GM23338 (cell line): ENCODE results near the gene POU2F3.

ENCODE experiments used
- CREB1 ChIP-seq: fragments of 250-450 bp; sonication (Bioruptor Pico); IDR thresholded peaks from 2 replicates; pipeline ENCODE4 v1.5.0; 2020; ENCODE audit warnings: low read depth, mild to moderate bottlenecking, moderate library complexity
- EZH2 ChIP-seq: fragments of 200-600 bp; sonication (generic); IDR thresholded peaks from one replicate; pipeline ENCODE4 v1.8.0; 2017; ENCODE audit warnings: antibody characterized with exemption, mild to moderate bottlenecking, low read depth; ENCODE audit not compliant: unreplicated experiment
- EZH2phosphoT487 ChIP-seq: fragments of 200-600 bp; sonication (generic); IDR thresholded peaks from one replicate; pipeline ENCODE4 v1.8.1; 2018; ENCODE audit warnings: antibody characterized with exemption; ENCODE audit not compliant: unreplicated experiment
- JUNB ChIP-seq: IDR thresholded peaks from one replicate; pipeline ENCODE4 v1.6.1; 2016; ENCODE audit warnings: antibody characterized with exemption; ENCODE audit not compliant: unreplicated experiment
- POLR2AphosphoS5 ChIP-seq: IDR thresholded peaks from 2 replicates; pipeline ENCODE4 v1.6.1; 2016; ENCODE audit warnings: antibody characterized with exemption, low read depth
- ZNF331 ChIP-seq: fragments of 250-450 bp; sonication (Bioruptor Pico); IDR thresholded peaks from 2 replicates; pipeline ENCODE4 v1.5.0; 2020; ENCODE audit warnings: low read depth, mild to moderate bottlenecking, moderate library complexity
- TF ChIP-seq, protein P1 (sequence below), 2 experiments: fragments of 200-600 bp in 1 of 2; sonication (generic) in 1 of 2; conservative IDR thresholded peaks; 2 replicates each; pipeline versions ENCODE4 v1.5.1 to v1.6.1; 2016 to 2017; ENCODE audit warnings: antibody characterized with exemption in 2 of 2, low read depth in 2 of 2, mild to moderate bottlenecking in 2 of 2, moderate library complexity in 1 of 2
- TF ChIP-seq, protein P2 (sequence below): fragments of 250-450 bp; sonication (Bioruptor Pico); IDR thresholded peaks from 2 replicates; pipeline ENCODE4 v1.5.0; 2020; ENCODE audit warnings: mild to moderate bottlenecking, moderate library complexity
- TF ChIP-seq, protein P3 (sequence below): IDR thresholded peaks from one replicate; pipeline ENCODE4 v1.6.1; 2018; ENCODE audit warnings: antibody characterized with exemption; ENCODE audit not compliant: unreplicated experiment

DNA sequence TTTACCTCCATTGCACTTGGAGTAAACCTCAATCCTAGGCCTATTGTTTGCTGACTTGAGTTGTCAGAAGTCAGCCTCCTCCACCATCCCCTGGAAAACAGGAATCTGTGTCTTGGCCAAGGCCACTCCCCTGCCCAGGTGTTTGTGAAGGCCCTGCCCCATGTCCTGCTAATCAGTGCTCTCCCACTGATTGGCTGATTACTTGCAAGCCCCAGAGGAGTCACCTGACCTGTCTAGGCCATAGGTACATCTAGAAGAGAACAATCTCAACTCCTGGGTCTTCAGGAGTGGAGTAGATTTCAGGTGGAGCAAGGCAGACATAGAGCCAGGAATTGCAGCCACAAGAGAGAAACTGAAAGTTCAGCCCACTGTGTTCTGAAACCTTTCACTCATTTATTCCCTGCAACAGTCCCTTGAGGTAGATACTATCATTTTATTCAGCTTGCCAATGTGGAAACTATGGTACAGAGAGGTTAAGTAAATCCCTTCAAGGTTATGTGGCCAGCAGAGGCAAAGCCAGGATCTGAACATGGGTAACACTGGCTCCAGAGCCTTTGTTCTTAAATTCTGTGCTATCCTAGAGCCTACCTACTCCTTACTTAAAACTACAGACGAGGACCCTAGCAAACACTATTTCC, 18.7 kb upstream of the POU2F3 start:
- TF ChIP-seq EZH2: no peak
- TF ChIP-seq, protein P1, sequence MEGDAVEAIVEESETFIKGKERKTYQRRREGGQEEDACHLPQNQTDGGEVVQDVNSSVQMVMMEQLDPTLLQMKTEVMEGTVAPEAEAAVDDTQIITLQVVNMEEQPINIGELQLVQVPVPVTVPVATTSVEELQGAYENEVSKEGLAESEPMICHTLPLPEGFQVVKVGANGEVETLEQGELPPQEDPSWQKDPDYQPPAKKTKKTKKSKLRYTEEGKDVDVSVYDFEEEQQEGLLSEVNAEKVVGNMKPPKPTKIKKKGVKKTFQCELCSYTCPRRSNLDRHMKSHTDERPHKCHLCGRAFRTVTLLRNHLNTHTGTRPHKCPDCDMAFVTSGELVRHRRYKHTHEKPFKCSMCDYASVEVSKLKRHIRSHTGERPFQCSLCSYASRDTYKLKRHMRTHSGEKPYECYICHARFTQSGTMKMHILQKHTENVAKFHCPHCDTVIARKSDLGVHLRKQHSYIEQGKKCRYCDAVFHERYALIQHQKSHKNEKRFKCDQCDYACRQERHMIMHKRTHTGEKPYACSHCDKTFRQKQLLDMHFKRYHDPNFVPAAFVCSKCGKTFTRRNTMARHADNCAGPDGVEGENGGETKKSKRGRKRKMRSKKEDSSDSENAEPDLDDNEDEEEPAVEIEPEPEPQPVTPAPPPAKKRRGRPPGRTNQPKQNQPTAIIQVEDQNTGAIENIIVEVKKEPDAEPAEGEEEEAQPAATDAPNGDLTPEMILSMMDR (conservative IDR thresholded peaks at IDR 0.05; ENCODE audit: low read depth in 2 of 2): no peak
- TF ChIP-seq CREB1 (CRISPR knock-in tag): no peak
- TF ChIP-seq POLR2AphosphoS5: no peak
- TF ChIP-seq, protein P2, sequence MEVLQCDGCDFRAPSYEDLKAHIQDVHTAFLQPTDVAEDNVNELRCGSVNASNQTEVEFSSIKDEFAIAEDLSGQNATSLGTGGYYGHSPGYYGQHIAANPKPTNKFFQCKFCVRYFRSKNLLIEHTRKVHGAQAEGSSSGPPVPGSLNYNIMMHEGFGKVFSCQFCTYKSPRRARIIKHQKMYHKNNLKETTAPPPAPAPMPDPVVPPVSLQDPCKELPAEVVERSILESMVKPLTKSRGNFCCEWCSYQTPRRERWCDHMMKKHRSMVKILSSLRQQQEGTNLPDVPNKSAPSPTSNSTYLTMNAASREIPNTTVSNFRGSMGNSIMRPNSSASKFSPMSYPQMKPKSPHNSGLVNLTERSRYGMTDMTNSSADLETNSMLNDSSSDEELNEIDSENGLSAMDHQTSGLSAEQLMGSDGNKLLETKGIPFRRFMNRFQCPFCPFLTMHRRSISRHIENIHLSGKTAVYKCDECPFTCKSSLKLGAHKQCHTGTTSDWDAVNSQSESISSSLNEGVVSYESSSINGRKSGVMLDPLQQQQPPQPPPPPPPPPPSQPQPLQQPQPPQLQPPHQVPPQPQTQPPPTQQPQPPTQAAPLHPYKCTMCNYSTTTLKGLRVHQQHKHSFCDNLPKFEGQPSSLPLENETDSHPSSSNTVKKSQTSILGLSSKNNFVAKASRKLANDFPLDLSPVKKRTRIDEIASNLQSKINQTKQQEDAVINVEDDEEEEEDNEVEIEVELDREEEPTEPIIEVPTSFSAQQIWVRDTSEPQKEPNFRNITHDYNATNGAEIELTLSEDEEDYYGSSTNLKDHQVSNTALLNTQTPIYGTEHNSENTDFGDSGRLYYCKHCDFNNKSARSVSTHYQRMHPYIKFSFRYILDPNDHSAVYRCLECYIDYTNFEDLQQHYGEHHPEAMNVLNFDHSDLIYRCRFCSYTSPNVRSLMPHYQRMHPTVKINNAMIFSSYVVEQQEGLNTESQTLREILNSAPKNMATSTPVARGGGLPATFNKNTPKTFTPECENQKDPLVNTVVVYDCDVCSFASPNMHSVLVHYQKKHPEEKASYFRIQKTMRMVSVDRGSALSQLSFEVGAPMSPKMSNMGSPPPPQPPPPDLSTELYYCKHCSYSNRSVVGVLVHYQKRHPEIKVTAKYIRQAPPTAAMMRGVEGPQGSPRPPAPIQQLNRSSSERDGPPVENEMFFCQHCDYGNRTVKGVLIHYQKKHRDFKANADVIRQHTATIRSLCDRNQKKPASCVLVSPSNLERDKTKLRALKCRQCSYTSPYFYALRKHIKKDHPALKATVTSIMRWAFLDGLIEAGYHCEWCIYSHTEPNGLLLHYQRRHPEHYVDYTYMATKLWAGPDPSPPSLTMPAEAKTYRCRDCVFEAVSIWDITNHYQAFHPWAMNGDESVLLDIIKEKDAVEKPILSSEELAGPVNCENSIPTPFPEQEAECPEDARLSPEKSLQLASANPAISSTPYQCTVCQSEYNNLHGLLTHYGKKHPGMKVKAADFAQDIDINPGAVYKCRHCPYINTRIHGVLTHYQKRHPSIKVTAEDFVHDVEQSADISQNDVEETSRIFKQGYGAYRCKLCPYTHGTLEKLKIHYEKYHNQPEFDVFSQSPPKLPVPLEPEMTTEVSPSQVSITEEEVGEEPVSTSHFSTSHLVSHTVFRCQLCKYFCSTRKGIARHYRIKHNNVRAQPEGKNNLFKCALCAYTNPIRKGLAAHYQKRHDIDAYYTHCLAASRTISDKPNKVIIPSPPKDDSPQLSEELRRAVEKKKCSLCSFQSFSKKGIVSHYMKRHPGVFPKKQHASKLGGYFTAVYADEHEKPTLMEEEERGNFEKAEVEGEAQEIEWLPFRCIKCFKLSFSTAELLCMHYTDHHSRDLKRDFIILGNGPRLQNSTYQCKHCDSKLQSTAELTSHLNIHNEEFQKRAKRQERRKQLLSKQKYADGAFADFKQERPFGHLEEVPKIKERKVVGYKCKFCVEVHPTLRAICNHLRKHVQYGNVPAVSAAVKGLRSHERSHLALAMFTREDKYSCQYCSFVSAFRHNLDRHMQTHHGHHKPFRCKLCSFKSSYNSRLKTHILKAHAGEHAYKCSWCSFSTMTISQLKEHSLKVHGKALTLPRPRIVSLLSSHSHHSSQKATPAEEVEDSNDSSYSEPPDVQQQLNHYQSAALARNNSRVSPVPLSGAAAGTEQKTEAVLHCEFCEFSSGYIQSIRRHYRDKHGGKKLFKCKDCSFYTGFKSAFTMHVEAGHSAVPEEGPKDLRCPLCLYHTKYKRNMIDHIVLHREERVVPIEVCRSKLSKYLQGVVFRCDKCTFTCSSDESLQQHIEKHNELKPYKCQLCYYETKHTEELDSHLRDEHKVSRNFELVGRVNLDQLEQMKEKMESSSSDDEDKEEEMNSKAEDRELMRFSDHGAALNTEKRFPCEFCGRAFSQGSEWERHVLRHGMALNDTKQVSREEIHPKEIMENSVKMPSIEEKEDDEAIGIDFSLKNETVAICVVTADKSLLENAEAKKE: no peak
- no peak for TF ChIP-seq JUNB
- TF ChIP-seq EZH2phosphoT487: no peak
- TF ChIP-seq, protein P3, sequence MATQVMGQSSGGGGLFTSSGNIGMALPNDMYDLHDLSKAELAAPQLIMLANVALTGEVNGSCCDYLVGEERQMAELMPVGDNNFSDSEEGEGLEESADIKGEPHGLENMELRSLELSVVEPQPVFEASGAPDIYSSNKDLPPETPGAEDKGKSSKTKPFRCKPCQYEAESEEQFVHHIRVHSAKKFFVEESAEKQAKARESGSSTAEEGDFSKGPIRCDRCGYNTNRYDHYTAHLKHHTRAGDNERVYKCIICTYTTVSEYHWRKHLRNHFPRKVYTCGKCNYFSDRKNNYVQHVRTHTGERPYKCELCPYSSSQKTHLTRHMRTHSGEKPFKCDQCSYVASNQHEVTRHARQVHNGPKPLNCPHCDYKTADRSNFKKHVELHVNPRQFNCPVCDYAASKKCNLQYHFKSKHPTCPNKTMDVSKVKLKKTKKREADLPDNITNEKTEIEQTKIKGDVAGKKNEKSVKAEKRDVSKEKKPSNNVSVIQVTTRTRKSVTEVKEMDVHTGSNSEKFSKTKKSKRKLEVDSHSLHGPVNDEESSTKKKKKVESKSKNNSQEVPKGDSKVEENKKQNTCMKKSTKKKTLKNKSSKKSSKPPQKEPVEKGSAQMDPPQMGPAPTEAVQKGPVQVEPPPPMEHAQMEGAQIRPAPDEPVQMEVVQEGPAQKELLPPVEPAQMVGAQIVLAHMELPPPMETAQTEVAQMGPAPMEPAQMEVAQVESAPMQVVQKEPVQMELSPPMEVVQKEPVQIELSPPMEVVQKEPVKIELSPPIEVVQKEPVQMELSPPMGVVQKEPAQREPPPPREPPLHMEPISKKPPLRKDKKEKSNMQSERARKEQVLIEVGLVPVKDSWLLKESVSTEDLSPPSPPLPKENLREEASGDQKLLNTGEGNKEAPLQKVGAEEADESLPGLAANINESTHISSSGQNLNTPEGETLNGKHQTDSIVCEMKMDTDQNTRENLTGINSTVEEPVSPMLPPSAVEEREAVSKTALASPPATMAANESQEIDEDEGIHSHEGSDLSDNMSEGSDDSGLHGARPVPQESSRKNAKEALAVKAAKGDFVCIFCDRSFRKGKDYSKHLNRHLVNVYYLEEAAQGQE: no peak
- TF ChIP-seq ZNF331 (CRISPR knock-in tag): no peak
